Prostate gland (tissue), 2 donors: ENCODE results near the gene KCNK18. TPM values are rescaled to one million over a fixed set of nuclear protein-coding genes. Genes with fewer than 3 reads are reported as not detected.

Source experiments
- DNase-seq: peaks from one replicate; pipeline ENCODE4 v3.0.0-alpha.2; 2019; ENCODE audit warnings: low spot score
- H3K27ac ChIP-seq, 2 donors: fragments of 200-600 bp; sonication (generic); 2 replicates each; pipeline ENCODE4 v1.5.1; 2017 to 2019
- H3K27me3 ChIP-seq: fragments of 200-600 bp; sonication (generic); replicated peaks from 2 replicates; pipeline ENCODE4 v1.5.1; 2019; ENCODE audit not compliant: insufficient read depth
- H3K36me3 ChIP-seq, 2 donors: fragments of 200-600 bp; sonication (generic); 1 replicate in 1 of 2; 2 replicates in 1 of 2; pipeline versions ENCODE4 v1.5.1 to v1.8.1; 2017 to 2019
- H3K4me1 ChIP-seq: fragments of 200-600 bp; sonication (generic); replicated peaks from 2 replicates; pipeline ENCODE4 v1.5.1; 2019
- H3K4me3 ChIP-seq, 2 donors: fragments of 200-600 bp; sonication (generic); 2 replicates each; pipeline ENCODE4 v1.5.1; 2017 to 2019
- H3K9me3 ChIP-seq: fragments of 200-600 bp; sonication (generic); 2 replicates; pipeline ENCODE4 v1.5.1; 2017
- CTCF ChIP-seq, 4 experiments: fragments of 200-600 bp in 2 of 4; fragments of 450-650 bp in 2 of 4; sonication (generic) in 2 of 4; IDR thresholded peaks; 1 replicate in 3 of 4; 2 replicates in 1 of 4; pipeline ENCODE4 v1.5.1; 2016 to 2019; ENCODE audit warnings: antibody characterized with exemption in 4 of 4, mild to moderate bottlenecking in 2 of 4, moderate library complexity in 2 of 4
- POLR2A ChIP-seq: fragments of 450-650 bp; IDR thresholded peaks from one replicate; pipeline ENCODE4 v1.6.1; 2016; ENCODE audit warnings: antibody characterized with exemption, mild to moderate bottlenecking
- POLR2AphosphoS5 ChIP-seq: sonication (generic); formaldehyde crosslinking; IDR thresholded peaks from one replicate; pipeline ENCODE4 v1.6.1; 2017; ENCODE audit warnings: antibody characterized with exemption
- WGBS: methylation state at CpG from one replicate; pipeline ENCODE4 v1.1.5; 2018; 5-methylcytosine and 5-hydroxymethylcytosine counted together
- intact Hi-C: fragments of 100-400 bp; cut with DNase I; formaldehyde crosslinking; loops from one replicate; pipeline ENCODE4 v1.14.2; 2022
- total RNA-seq, 2 donors: library from RNA; depleted of rRNA; stranded (reverse); fragments of >200 nt; gene quantifications; one replicate each; pipeline ENCODE4 v1.1.0, GENCODE V29; 2016

Gene KCNK18
- total RNA-seq, 2 donors from 2014 or later, result not detected

- Histone ChIP-seq H3K27me3 (no peaks in the 10 kb centered on the region), H3K4me3 (peak overlapping the region; percentile 20 to 40), H3K4me1 (no peaks in the 10 kb centered on the region), H3K36me3 (no peaks in the 10 kb centered on the region), H3K27ac (no peak overlapping the region), H3K9me3 (no peaks in the 10 kb centered on the region)
- DNase-seq, result peak; percentile 21
- TF ChIP-seq POLR2A (no peak), POLR2AphosphoS5 (no peak), CTCF (IDR thresholded peaks at IDR 0.05) (no peak)
- intact Hi-C loops, result no loop called here
- 10% methylated on average over 36 of the region's 56 CpGs for WGBS
These were observed 44.5 kb downstream of the KCNK18 start for GRCh38 chr10:117241541-117242462.

GRCh38 chr10:117242463-117242832, 45.2 kb downstream of the KCNK18 start:
- no peaks in the 10 kb centered on the region for H3K9me3 ChIP-seq
- H3K27ac ChIP-seq, result no peak overlapping the region
- no peaks in the 10 kb centered on the region for H3K4me1 ChIP-seq
- intact Hi-C loops, result no loop called here
- no peak overlapping the region for H3K4me3 ChIP-seq
- H3K27me3 ChIP-seq, result no peaks in the 10 kb centered on the region
- H3K36me3 ChIP-seq, result no peaks in the 10 kb centered on the region
- no peak for DNase-seq
- 91% methylated on average over 8 of the region's 8 CpGs for WGBS
- TF ChIP-seq POLR2A (no peak), CTCF (IDR thresholded peaks at IDR 0.05) (no peak), POLR2AphosphoS5 (no peak)

- TF ChIP-seq CTCF (IDR thresholded peaks at IDR 0.05) (no peak), POLR2AphosphoS5 (no peak), POLR2A (no peak)
- DNase-seq, result no peak
- Histone ChIP-seq H3K27me3 (no peaks in the 10 kb centered on the region), H3K36me3 (no peaks in the 10 kb centered on the region), H3K4me3 (no peak overlapping the region), H3K27ac (no peak overlapping the region), H3K4me1 (no peaks in the 10 kb centered on the region), H3K9me3 (no peaks in the 10 kb centered on the region)
- WGBS, result 49% methylated on average over 3 of the region's 3 CpGs
- intact Hi-C loops, result no loop called here
These were observed 49.8 kb downstream of the KCNK18 start for GRCh38 chr10:117246997-117247671.

- Histone ChIP-seq H3K9me3 (no peaks in the 10 kb centered on the region), H3K27ac (no peak overlapping the region), H3K4me3 (no peak overlapping the region), H3K27me3 (no peaks in the 10 kb centered on the region), H3K36me3 (no peaks in the 10 kb centered on the region), H3K4me1 (no peaks in the 10 kb centered on the region)
- WGBS, result 47% methylated on average over 10 of the region's 10 CpGs
- intact Hi-C loops, result no loop called here
- no peak for DNase-seq
- TF ChIP-seq POLR2AphosphoS5, result no peak
- no peak for TF ChIP-seq CTCF (IDR thresholded peaks at IDR 0.05)
- no peak for TF ChIP-seq POLR2A
These were observed 51.6 kb downstream of the KCNK18 start for GRCh38 chr10:117248750-117249465.
